HG02610 (cell line): ENCODE data around the gene MROH8.

Source experiments
- ATAC-seq: cut with Tn5 transposase; IDR thresholded peaks from one replicate; pipeline ENCODE4 v1.9.1; 2021; ENCODE audit warnings: mild to moderate bottlenecking, moderate library complexity; ENCODE audit not compliant: unreplicated experiment

Gene MROH8

DNA sequence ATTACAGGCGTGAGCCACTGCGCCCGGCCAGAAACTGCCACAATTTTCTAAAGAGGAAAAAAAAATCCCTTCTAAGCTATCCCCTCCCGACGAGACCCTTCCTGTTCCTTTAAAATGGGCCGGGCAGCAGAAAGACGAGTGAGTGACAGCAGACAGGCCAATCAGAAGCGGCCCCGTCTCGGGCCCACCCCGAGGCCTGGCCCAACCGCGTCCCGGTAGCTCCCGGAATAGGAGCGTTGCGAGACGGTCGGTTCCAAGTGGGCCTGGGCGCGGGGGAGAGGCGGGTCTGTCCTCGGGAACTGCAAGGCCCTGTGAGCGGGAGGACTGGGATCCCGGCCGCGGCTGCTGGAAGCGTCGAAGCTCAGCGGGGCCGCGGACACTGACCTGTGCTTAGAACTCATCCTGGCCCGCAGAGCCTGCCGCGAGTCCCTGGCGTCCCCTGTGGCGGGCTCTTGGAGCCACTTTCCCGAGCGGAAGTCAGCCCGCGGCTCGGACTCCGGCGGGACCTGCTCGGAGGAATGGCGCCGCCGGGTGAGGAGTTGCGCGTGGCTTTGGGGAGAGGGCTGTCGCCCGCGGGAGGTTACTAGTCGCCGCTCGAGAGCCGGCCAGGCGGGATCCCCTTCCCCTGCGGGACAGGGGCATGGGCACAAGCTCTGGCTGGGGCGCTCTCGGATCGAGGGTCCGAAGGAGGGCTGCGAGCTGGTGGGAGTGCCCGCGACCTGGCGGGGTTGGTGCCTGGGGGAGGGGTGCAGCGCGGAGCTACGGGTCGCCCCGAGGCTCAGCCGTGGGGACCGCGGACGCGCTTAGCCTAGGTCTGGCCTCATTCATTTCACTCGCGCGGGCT, at the start of gene MROH8, which contains the start of gene RPN2:
TSS of gene MROH8 (minus strand) at position 710 of the 844 bp plus-strand sequence.
TSS of gene RPN2 (plus strand) at position 492 of the 844 bp plus-strand sequence. CDS start at position 519, 27 bp downstream.
- ATAC-seq = peak; percentile 92

- no peak for ATAC-seq
These were observed 49.3 kb upstream of the MROH8 start for GRCh38 chr20:37228656-37229055.

- no peak for ATAC-seq
These were observed 48.7 kb upstream of the MROH8 start for GRCh38 chr20:37228082-37228481.

- ATAC-seq = no peak
These were observed 47.5 kb upstream of the MROH8 start for GRCh38 chr20:37226889-37227288.

- ATAC-seq = no peak
These were observed 45.8 kb upstream of the MROH8 start for GRCh38 chr20:37225146-37225545.

DNA sequence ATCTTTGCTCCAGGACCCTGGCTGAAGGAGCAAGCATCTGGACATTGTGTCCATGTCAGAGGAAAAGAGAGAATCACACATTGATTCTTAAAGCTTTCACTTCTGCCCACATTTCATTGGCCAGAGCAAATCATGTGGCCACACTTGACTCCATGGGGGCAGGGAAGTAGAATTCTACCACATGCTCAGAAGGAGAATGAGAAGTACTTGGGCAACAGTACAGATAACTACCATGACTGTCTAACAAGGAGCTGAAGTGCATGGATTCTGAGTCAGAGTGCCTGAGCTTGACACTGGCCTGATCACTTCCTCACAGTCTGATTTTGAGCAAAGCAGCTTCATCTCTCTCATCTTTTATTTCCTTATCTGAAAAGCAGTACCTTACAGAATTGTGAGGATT, 43.7 kb upstream of the MROH8 start:
- no peak for ATAC-seq

DNA sequence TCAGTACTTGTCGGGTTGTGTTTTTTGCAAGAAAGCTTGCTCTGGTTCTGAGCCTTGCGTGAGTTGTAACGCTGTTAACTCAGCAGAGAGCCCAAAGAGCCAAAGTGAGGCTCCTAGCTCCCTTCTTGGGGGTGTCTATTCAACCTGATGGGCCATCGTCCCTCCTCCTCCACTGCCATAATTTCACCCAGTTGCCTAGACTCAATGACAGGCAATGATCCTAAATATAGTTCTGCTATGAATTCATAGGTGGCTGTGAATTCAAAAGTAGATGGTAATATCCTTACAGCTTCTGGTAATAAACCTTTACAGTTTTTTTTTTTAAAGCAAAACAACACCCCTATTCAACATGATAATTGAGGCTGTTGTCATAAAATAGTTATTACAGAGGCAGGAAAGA, 42.7 kb upstream of the MROH8 start:
- ATAC-seq = no peak

DNA sequence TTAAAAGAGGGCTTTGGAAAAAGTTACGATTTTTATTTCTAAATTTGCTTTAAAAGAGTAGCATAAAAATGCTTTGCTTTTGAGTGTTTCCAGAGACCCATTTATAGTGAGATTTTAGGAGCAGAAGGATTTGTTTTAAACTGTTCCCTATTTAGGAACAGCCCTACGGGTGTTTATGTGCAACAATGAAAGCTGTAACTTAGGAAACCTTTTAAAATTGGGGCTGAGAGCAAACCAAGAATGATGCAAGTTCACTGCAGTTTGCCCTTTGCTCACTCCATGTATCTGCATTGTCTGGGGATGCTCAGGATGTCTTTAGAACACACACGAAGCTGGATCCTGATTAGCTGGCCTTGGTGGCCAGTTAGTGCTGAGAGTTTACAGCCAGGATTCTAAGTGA, 41.4 kb upstream of the MROH8 start:
- ATAC-seq = no peak

GRCh38 chr20:37219751-37220668, 40.7 kb upstream of the MROH8 start:
- no peak for ATAC-seq

DNA sequence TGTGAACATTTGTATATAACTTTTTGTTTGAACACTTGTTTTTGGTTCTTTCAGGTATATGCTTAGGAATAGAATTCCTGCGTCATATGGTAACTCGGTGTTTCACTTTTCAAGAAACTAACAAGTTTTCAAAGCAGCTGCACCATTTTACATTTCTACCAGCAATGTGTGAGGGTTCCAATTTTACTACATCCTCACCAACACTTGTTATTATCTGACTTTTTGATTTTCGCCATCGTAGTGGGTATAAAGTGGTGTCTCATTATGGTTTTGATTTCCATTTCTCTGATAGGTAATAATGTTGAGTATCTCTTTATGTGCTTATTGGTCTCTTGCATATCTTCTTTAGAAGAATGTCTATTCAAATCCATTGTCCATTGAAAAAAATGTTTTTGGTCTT, 39.6 kb upstream of the MROH8 start:
- ATAC-seq = no peak

DNA sequence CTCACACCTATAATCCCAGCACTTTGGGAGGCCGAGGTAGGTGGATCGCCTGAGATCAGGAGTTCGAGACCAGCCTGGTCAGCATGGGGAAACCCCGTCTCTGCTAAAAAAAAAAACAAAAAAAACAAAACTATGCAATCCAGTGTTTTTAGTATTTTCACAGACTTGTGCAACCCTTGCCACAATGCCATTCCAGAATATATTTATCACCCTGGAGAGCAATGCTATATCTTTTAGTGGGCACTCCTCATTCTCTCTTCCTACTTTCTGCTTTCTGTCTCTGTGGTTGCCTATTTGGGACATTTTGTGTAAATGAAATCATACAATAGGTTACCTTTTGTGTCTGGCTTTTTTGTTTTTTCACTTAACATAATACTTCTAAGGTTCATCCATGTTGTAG, 39.1 kb upstream of the MROH8 start:
- ATAC-seq = no peak

- ATAC-seq = no peak
These were observed 30.4 kb upstream of the MROH8 start for GRCh38 chr20:37209661-37210314.

DNA sequence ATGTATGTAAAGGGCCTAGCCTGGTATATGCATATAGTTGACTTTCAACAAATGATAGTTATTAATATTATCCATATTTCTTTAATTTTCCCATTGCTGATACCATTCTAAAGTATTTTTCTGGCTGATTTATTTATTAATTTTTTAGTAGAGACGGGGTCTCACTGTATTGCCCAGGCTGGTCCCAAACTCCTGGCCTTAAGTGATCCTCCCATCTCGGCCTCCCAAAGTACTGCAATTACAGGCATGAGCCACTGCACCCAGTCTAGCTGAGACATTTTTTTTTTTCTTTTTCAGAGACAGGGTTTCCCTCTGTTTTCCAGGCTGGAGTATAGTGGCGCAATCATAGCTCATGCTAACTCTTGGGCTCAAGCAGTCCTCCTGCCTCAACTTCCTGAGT, 29.8 kb upstream of the MROH8 start:
- no peak for ATAC-seq

DNA sequence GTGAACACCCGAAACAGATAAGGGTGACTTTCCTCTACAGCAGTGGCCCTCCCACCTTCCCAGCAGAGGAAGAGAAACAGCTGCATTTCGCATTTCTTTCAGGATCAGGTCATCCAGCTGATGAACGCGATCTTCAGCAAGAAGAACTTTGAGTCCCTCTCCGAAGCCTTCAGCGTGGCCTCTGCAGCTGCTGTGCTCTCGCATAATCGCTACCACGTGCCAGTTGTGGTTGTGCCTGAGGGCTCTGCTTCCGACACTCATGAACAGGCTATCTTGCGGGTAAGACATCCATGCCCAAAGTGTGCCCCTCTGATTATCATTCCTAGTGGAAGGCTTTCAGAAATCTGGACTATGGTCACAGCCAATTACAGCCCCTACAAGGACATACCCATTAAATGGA, 27.8 kb upstream of the MROH8 start:
- ATAC-seq = no peak

DNA sequence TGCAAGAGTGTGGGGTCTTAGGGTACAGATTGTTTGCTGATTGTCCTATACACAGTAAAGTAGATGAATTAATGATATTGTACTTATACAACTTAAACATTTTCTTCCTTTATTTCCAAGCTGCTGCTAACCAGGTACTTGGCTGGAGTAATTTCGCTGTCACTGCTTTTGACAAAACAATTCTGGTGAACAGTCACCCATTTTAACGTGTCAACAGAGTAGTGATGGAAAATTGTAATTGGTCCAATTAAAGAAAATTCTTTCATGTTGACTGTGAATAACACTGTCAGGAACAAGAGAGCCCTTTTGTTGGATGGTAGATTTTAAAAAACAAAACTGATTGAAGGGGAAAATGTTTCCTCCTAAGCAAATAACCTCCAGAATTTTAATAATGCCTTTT, 26.4 kb upstream of the MROH8 start:
- no peak for ATAC-seq

- ATAC-seq = no peak
These were observed 25.8 kb upstream of the MROH8 start for GRCh38 chr20:37205130-37205529.

- ATAC-seq = no peak
These were observed 24.7 kb upstream of the MROH8 start for GRCh38 chr20:37204056-37204455.

GRCh38 chr20:37202267-37202943, 23.1 kb upstream of the MROH8 start:
- no peak for ATAC-seq

GRCh38 chr20:37201827-37202162, 22.4 kb upstream of the MROH8 start:
- ATAC-seq = no peak

DNA sequence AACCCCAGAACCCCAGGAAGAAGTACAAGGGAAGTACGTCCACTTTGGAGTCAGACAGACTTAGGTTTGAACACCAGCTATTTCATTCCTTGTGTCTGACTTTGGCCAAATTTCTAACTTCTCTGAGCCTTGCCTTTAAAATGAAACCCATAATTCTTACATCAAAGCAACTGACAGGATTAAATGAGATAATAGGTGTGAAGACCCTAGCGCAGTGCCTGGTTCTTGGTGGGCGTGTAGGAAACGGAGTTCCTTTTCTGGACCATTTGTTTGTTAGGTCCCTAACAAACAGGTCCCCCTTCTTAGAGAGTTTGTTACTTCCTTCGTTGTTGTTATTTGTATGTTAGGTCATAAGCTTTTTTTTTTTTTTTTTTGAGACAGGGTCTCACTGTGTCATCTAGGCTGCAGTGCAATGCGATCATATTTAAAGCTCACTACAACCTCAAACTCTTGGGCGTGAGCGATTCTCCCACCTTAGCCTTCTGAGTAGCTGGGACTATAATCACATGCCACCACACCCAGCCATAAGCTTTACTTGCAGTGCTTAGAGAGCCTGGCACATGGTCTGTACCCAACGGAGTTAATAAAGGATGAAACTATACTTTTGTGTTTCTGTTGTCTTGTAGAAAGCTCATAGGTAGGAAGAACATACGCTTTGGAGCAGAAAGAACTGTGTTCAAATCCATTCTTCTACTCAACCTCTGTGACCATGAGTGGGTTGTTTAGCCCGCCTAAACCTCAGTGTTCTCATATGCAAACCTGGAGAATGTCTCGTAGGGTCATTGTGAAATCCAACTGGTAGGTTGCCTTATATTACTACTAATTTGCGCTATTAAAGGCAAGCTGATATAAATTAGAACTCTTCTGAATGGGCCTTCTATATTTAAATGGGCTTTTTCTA, 21.8 kb upstream of the MROH8 start:
- no peak for ATAC-seq
